NCI-H2107 treated with DMSO at 0.1 percent for 48 hours (cell line): ENCODE measurements around the gene PTPRS.
"Not testable (repeated sequence)": the region's sequence is repeated elsewhere in the genome, so short reads cannot be mapped to it uniquely, and the experiment has no call there.

Experiments
- DNase-seq: peaks from one replicate; lab custom pipeline; 2025; ENCODE audit not compliant: unreplicated experiment; lab: John Stamatoyannopoulos, UW

Gene PTPRS

GRCh38 chr19:5334366-5334739 is 6.3 kb downstream of the PTPRS start:
- DNase-seq, result no peak

GRCh38 chr19:5333581-5334365 is 6.8 kb downstream of the PTPRS start:
- DNase-seq, result no peak

GRCh38 chr19:5332501-5332900 is 8.1 kb downstream of the PTPRS start:
- no peak for DNase-seq

GRCh38 chr19:5331790-5332189 is 8.8 kb downstream of the PTPRS start:
- no peak for DNase-seq

- DNase-seq, result no peak
Observed at GRCh38 chr19:5330307-5330720, 10.3 kb downstream of the PTPRS start.

GRCh38 chr19:5329141-5329540 is 11.5 kb downstream of the PTPRS start:
- DNase-seq, result no peak

GRCh38 chr19:5328407-5328806 is 12.2 kb downstream of the PTPRS start:
- not testable (repeated sequence) for DNase-seq

- DNase-seq, result no peak
Observed at GRCh38 chr19:5326986-5327623, 13.5 kb downstream of the PTPRS start.

GRCh38 chr19:5326545-5326944 is 14.1 kb downstream of the PTPRS start:
- no peak for DNase-seq

- no peak for DNase-seq
Observed at GRCh38 chr19:5324947-5325346, 15.7 kb downstream of the PTPRS start.

GRCh38 chr19:5323475-5323811 is 17.2 kb downstream of the PTPRS start:
- DNase-seq, result no peak

- DNase-seq, result no peak
Observed at GRCh38 chr19:5321851-5322681, 18.5 kb downstream of the PTPRS start.

- DNase-seq, result no peak
Observed at GRCh38 chr19:5321066-5321642, 19.5 kb downstream of the PTPRS start.

GRCh38 chr19:5319516-5319915 is 21.1 kb downstream of the PTPRS start:
- DNase-seq, result no peak

GRCh38 chr19:5318306-5318705 is 22.3 kb downstream of the PTPRS start:
- no peak for DNase-seq

GRCh38 chr19:5317321-5317720 is 23.3 kb downstream of the PTPRS start:
- DNase-seq, result no peak

- no peak for DNase-seq
Observed at GRCh38 chr19:5316138-5316537, 24.5 kb downstream of the PTPRS start.

- DNase-seq, result no peak
Observed at GRCh38 chr19:5314907-5315298, 25.7 kb downstream of the PTPRS start.

GRCh38 chr19:5314012-5314906 is 26.4 kb downstream of the PTPRS start:
- DNase-seq, result no peak

GRCh38 chr19:5313307-5313706 is 27.3 kb downstream of the PTPRS start:
- no peak for DNase-seq

GRCh38 chr19:5312058-5312457 is 28.6 kb downstream of the PTPRS start:
- no peak for DNase-seq
